Measurements from ENCODE around the gene EPB41L2.

Gene EPB41L2

GRCh38 chr6:130907687-130908086 is 155.4 kb downstream of the EPB41L2 start:
- TF ChIP-seq, protein P1, sequence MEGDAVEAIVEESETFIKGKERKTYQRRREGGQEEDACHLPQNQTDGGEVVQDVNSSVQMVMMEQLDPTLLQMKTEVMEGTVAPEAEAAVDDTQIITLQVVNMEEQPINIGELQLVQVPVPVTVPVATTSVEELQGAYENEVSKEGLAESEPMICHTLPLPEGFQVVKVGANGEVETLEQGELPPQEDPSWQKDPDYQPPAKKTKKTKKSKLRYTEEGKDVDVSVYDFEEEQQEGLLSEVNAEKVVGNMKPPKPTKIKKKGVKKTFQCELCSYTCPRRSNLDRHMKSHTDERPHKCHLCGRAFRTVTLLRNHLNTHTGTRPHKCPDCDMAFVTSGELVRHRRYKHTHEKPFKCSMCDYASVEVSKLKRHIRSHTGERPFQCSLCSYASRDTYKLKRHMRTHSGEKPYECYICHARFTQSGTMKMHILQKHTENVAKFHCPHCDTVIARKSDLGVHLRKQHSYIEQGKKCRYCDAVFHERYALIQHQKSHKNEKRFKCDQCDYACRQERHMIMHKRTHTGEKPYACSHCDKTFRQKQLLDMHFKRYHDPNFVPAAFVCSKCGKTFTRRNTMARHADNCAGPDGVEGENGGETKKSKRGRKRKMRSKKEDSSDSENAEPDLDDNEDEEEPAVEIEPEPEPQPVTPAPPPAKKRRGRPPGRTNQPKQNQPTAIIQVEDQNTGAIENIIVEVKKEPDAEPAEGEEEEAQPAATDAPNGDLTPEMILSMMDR (IDR thresholded peaks at IDR 0.05; ENCODE audit: low read depth, low read length, missing control alignments) = no peak
- no peak overlapping the region for H3K4me3 ChIP-seq (ENCODE audit: low read depth, low read length)
- DNase-seq (ENCODE audit: low read depth) = no peak

DNA sequence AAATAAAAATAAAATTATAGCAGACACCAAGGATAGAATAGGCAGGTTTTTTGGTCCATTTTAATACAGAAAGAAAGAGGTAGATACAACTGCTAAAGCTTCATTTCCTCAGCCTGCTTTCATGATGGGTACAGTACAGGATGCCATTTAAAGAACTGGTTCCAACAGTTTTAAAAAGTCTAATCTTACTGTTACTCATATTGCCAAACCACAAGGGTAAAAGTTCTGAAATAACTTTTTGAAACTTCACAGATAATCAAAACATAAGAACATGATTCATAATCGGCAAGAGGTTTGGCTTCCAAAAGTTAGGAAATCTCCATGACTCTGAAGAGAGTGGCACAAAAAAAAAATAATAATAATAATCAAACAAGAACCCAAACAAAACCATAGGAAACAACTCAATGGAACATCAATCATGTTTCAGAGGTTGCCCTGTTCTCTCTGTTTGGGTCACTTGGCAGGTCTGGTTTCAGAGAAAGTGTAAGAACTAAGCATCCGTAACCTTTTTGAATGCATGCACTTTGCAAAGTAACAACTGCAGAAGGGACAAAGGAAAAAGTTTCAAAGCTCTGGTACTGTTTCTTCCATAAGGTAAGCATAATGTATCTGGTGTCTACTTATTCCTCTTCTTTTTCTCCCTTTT is 156.2 kb downstream of the EPB41L2 start:
- DNase-seq (ENCODE audit: low read depth) = no peak
- H3K4me3 ChIP-seq (ENCODE audit: low read depth, low read length) = no peak overlapping the region
- TF ChIP-seq, protein P1 (IDR thresholded peaks at IDR 0.05; ENCODE audit: low read depth, low read length, missing control alignments) = no peak

GRCh38 chr6:130903602-130904001 is 159.4 kb downstream of the EPB41L2 start:
- no peak for DNase-seq (ENCODE audit: low read depth)
- TF ChIP-seq, protein P1 (IDR thresholded peaks at IDR 0.05; ENCODE audit: low read depth, low read length, missing control alignments) = no peak
- H3K4me3 ChIP-seq (ENCODE audit: low read depth, low read length) = no peak overlapping the region

DNA sequence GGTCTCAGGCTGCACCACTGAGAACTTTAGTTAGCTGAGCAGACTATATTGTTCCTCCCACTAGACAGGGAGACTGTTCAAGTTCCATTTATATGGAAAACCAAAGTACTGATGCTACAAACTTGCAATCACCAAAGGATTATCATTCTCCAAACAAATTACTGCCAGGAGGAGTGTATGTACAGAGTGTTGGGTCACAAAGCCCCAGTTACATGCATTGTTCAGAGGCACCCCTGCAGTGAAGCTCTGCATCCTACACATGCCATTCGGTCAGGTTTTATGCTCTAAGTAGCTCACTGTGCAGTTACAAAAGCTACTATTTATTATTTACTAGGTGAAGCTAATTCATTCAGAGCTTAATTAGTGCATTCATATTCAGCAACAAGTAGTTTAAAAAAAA is 160.0 kb downstream of the EPB41L2 start:
- TF ChIP-seq, protein P1 (IDR thresholded peaks at IDR 0.05; ENCODE audit: low read depth, low read length, missing control alignments) = no peak
- H3K4me3 ChIP-seq (ENCODE audit: low read depth, low read length) = no peak overlapping the region
- DNase-seq (ENCODE audit: low read depth) = no peak

- TF ChIP-seq, protein P1 (IDR thresholded peaks at IDR 0.05; ENCODE audit: low read depth, low read length, missing control alignments) = no peak
- DNase-seq (ENCODE audit: low read depth) = no peak
- H3K4me3 ChIP-seq (ENCODE audit: low read depth, low read length) = no peak overlapping the region
Measured at GRCh38 chr6:130900913-130901312, 162.1 kb downstream of the EPB41L2 start.

DNA sequence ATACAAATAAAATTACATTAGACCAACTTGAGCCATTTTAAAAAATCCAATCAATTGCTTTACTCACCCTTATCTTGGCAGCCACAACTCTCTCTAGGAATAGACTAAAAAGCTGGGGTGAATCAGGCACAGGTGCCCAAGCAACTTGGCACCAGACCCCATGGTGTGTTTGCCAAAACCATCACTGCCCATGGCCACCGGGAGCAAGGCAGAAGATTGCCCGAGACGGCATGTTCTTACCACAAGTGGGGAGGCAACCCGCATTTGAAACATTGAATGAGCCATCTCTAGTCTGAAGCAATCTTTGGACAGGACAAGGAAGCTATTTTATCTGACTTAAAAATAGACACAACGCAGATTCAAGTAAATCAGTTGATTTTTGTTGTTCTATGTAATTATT is 166.8 kb downstream of the EPB41L2 start:
- no peak for DNase-seq (ENCODE audit: low read depth)
- H3K4me3 ChIP-seq (ENCODE audit: low read depth, low read length) = no peak overlapping the region
- TF ChIP-seq, protein P1 (IDR thresholded peaks at IDR 0.05; ENCODE audit: low read depth, low read length, missing control alignments) = no peak

DNA sequence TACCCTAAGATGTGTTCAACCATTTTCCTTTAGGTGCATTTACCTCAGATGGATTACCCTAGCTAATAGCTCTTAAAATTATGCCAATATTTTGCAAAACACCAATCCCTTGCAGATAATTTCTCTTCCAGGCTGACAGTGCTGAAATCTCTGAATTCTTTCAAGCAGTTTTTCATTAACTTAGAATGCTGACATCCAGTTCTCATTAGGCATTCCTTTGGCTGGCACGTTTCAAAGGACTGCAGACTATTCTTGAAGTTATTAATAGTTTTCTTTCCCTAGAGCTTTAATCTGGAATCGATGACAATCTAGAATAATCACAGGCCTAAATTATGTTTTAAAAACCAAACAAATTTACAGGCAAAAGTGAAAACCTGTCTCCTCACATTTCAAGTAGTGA is 167.5 kb downstream of the EPB41L2 start:
- no peak overlapping the region for H3K4me3 ChIP-seq (ENCODE audit: low read depth, low read length)
- TF ChIP-seq, protein P1 (IDR thresholded peaks at IDR 0.05; ENCODE audit: low read depth, low read length, missing control alignments) = no peak
- DNase-seq (ENCODE audit: low read depth) = no peak
